HL-60/S4 treated with retinoic acid at 250 ng/mL for 4 days and 3 days (cell line): ENCODE data around the gene IGSF9.
"Not testable (repeated sequence)": the region's sequence is repeated elsewhere in the genome, so short reads cannot be mapped to it uniquely, and the experiment has no call there.

Experiments used
- in situ Hi-C: fragments of 300-500 bp; cut with MboI; formaldehyde crosslinking; loops from 2 replicates; pipeline ENCODE4 v1.7.0; 2022; ENCODE audit warnings: low sequenced_read_pairs

IGSF9 gene

GRCh38 chr1:159922511-159923202 is 22.8 kb downstream of the IGSF9 start:
- in situ Hi-C loops: no loop called here

- in situ Hi-C loops: no loop called here
These were observed 23.5 kb downstream of the IGSF9 start for GRCh38 chr1:159921700-159922504.

- in situ Hi-C loops: no loop called here
These were observed 24.2 kb downstream of the IGSF9 start for GRCh38 chr1:159921251-159921650.

- in situ Hi-C loops: no loop called here
These were observed 24.8 kb downstream of the IGSF9 start for GRCh38 chr1:159920651-159921050.

- in situ Hi-C loops: no loop called here
These were observed 25.2 kb downstream of the IGSF9 start for GRCh38 chr1:159920202-159920601.

GRCh38 chr1:159919236-159919865 is 26.1 kb downstream of the IGSF9 start:
- in situ Hi-C loops: no loop called here

GRCh38 chr1:159918352-159919200 is 26.8 kb downstream of the IGSF9 start:
- in situ Hi-C loops: no loop called here

GRCh38 chr1:159917533-159918351 is 27.7 kb downstream of the IGSF9 start:
- in situ Hi-C loops: no loop called here

- in situ Hi-C loops: no loop called here
These were observed 29.0 kb downstream of the IGSF9 start for GRCh38 chr1:159916242-159917051.

- in situ Hi-C loops: no loop called here
These were observed 29.7 kb downstream of the IGSF9 start for GRCh38 chr1:159915571-159916241.

GRCh38 chr1:159914252-159915018 is 31.0 kb downstream of the IGSF9 start:
- in situ Hi-C loops: no loop called here

- in situ Hi-C loops: no loop called here
These were observed 31.8 kb downstream of the IGSF9 start for GRCh38 chr1:159913451-159914192.

GRCh38 chr1:159911326-159912070 is 33.9 kb downstream of the IGSF9 start:
- in situ Hi-C loops: no loop called here

- in situ Hi-C loops: no loop called here
These were observed 37.1 kb downstream of the IGSF9 start for GRCh38 chr1:159908031-159908940.

GRCh38 chr1:159906960-159907359 is 38.5 kb downstream of the IGSF9 start:
- in situ Hi-C loops: no loop called here

GRCh38 chr1:159904036-159904435 is 41.4 kb downstream of the IGSF9 start:
- in situ Hi-C loops: not testable (repeated sequence)
